Esophagus muscularis mucosa (tissue), 3 donors: ENCODE results near the gene CRYBG1.

ENCODE experiments used
- POLR2A ChIP-seq: fragments of 450-650 bp; IDR thresholded peaks from one replicate; pipeline ENCODE4 v1.6.1; 2017; ENCODE audit warnings: antibody characterized with exemption, moderate library complexity, mild to moderate bottlenecking, low read depth
- TF ChIP-seq, protein P1 (sequence below), 3 experiments: fragments of 200-600 bp in 2 of 3; fragments of 450-650 bp in 1 of 3; sonication (generic) in 2 of 3; IDR thresholded peaks; one replicate each; pipeline ENCODE4 v1.5.1; 2017 to 2019; ENCODE audit warnings: antibody characterized with exemption in 3 of 3, mild to moderate bottlenecking in 2 of 3, moderate library complexity in 1 of 3

GRCh38 chr6:106446287-106446885 is 85.9 kb downstream of the CRYBG1 start:
- TF ChIP-seq, protein P1, sequence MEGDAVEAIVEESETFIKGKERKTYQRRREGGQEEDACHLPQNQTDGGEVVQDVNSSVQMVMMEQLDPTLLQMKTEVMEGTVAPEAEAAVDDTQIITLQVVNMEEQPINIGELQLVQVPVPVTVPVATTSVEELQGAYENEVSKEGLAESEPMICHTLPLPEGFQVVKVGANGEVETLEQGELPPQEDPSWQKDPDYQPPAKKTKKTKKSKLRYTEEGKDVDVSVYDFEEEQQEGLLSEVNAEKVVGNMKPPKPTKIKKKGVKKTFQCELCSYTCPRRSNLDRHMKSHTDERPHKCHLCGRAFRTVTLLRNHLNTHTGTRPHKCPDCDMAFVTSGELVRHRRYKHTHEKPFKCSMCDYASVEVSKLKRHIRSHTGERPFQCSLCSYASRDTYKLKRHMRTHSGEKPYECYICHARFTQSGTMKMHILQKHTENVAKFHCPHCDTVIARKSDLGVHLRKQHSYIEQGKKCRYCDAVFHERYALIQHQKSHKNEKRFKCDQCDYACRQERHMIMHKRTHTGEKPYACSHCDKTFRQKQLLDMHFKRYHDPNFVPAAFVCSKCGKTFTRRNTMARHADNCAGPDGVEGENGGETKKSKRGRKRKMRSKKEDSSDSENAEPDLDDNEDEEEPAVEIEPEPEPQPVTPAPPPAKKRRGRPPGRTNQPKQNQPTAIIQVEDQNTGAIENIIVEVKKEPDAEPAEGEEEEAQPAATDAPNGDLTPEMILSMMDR (IDR thresholded peaks at IDR 0.05): peak in 2 of 3 experiments; percentile 24 to 32
- no peak for TF ChIP-seq POLR2A
